GM15510 (cell line): ENCODE data around the gene B3GNT8.

ENCODE experiments used
- POLR2A ChIP-seq: IDR thresholded peaks from 3 replicates; pipeline ENCODE4 v1.6.1; 2011; ENCODE audit warnings: borderline replicate concordance; ENCODE audit not compliant: insufficient read length; ENCODE audit errors: extremely low read depth

Gene B3GNT8

GRCh38 chr19:41424335-41425173 is 2.6 kb downstream of the B3GNT8 start:
- no peak for TF ChIP-seq POLR2A

- TF ChIP-seq POLR2A = no peak
Observed at GRCh38 chr19:41422955-41423354, 4.2 kb downstream of the B3GNT8 start.

- TF ChIP-seq POLR2A = no peak
Observed at GRCh38 chr19:41422456-41422855, 4.7 kb downstream of the B3GNT8 start.

- no peak for TF ChIP-seq POLR2A
Observed at GRCh38 chr19:41421973-41422372, 5.2 kb downstream of the B3GNT8 start.

- no peak for TF ChIP-seq POLR2A
Observed at GRCh38 chr19:41421314-41421713, 5.9 kb downstream of the B3GNT8 start.

- no peak for TF ChIP-seq POLR2A
Observed at GRCh38 chr19:41420101-41420880, 6.9 kb downstream of the B3GNT8 start.

- TF ChIP-seq POLR2A = no peak
Observed at GRCh38 chr19:41416194-41416674, 10.9 kb downstream of the B3GNT8 start.

GRCh38 chr19:41415154-41415571 is 12.0 kb downstream of the B3GNT8 start:
- TF ChIP-seq POLR2A = no peak

- TF ChIP-seq POLR2A = no peak
Observed at GRCh38 chr19:41414461-41414860, 12.7 kb downstream of the B3GNT8 start.

GRCh38 chr19:41413947-41414346 is 13.2 kb downstream of the B3GNT8 start:
- no peak for TF ChIP-seq POLR2A

GRCh38 chr19:41412953-41413352 is 14.2 kb downstream of the B3GNT8 start:
- TF ChIP-seq POLR2A = no peak

- TF ChIP-seq POLR2A = no peak
Observed at GRCh38 chr19:41411968-41412265, 15.3 kb downstream of the B3GNT8 start.

- no peak for TF ChIP-seq POLR2A
Observed at GRCh38 chr19:41411100-41411967, 15.8 kb downstream of the B3GNT8 start.

- no peak for TF ChIP-seq POLR2A
Observed at GRCh38 chr19:41410336-41411054, 16.7 kb downstream of the B3GNT8 start.

GRCh38 chr19:41409288-41409687 is 17.9 kb downstream of the B3GNT8 start:
- TF ChIP-seq POLR2A = no peak

- TF ChIP-seq POLR2A = no peak
Observed at GRCh38 chr19:41408256-41408655, 18.9 kb downstream of the B3GNT8 start.
